ENCODE measurements around the gene CCNE1.
A peak's percentile ranks its signal among the peaks of the same experiment; 100 is the strongest.
"Not testable (repeated sequence)": the region's sequence is repeated elsewhere in the genome, so short reads cannot be mapped to it uniquely, and the experiment has no call there.

CCNE1 gene

GRCh38 chr19:29819300-29819699, 7.5 kb downstream of the CCNE1 start:
- DNase-seq: no peak

DNA sequence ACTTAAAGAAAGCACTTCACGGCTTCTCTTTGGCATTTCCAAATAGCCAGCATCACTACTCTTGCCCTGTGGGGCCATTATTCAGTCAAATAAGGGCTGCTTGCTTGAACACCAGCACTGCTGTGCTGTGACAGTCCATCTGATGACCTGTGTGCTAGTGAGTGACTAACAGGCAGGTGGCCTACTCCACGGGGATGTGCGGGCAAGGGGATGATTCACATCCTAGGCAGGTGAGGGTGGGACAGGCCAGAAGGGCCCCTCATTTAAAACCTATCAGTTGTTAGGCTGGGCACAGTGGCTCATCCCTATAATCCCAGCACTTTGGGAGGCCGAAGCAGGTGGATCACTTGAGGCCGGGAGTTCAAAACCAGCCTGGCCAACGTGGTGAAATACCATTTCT, 8.2 kb downstream of the CCNE1 start:
- no peak for DNase-seq

DNA sequence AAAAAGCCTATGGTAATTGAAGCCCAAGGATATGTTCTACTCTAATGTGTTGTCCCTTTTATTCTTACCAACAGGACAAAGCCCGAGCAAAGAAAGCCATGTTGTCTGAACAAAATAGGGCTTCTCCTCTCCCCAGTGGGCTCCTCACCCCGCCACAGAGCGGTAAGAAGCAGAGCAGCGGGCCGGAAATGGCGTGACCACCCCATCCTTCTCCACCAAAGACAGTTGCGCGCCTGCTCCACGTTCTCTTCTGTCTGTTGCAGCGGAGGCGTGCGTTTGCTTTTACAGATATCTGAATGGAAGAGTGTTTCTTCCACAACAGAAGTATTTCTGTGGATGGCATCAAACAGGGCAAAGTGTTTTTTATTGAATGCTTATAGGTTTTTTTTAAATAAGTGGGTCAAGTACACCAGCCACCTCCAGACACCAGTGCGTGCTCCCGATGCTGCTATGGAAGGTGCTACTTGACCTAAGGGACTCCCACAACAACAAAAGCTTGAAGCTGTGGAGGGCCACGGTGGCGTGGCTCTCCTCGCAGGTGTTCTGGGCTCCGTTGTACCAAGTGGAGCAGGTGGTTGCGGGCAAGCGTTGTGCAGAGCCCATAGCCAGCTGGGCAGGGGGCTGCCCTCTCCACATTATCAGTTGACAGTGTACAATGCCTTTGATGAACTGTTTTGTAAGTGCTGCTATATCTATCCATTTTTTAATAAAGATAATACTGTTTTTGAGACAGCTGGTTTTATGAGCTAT, 12.0 kb downstream of the CCNE1 start:
- no peak for DNase-seq

- DNase-seq: not testable (repeated sequence)
Measured at GRCh38 chr19:29825263-29825662, 13.5 kb downstream of the CCNE1 start.

DNA sequence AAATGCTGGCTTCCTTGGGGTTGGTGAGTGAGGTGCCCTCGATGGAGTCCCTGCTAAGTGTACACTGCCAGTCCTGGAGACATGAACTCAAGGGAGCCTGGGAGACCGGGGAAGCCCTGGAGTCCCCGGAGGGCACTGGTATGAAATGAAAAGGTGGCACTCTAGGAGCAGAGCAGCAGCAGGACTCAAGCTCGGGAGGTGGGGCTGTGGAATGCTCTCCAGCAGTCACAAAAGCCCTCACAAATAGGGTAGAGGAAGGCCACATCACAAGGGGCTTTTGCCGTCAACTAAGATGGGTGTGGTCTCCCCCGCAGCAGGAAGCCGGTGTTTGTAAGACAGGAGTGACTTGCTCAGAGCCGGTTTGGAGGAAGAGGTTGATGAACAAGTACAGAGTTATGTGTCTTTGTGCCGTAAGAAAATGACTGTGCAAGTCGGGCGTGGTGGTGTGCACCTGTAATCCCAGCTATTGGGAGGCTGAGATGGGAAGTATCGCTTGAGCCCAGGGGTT, 19.3 kb downstream of the CCNE1 start:
- peak; percentile 63 for DNase-seq

DNA sequence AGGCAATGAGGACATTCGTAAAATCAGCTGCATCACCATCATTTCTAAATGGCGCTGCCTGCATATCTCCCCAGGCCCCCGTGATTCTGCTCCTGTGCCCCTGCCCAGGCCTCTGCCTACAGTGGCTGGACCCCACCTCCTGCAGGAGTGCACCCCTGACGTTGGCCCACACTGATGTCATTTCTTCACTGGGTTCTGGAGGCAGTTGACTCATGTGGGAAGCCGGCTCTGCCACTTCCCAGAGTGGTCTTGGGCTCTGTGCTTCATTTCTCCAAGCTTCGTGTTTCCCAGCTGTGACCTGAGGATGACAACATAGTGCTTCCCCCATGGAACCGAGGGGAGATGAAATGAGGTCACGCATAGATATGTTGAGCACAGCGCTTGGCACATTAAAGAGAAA, 19.9 kb downstream of the CCNE1 start:
- DNase-seq: no peak

GRCh38 chr19:29832801-29833200, 21.0 kb downstream of the CCNE1 start:
- no peak for DNase-seq

DNA sequence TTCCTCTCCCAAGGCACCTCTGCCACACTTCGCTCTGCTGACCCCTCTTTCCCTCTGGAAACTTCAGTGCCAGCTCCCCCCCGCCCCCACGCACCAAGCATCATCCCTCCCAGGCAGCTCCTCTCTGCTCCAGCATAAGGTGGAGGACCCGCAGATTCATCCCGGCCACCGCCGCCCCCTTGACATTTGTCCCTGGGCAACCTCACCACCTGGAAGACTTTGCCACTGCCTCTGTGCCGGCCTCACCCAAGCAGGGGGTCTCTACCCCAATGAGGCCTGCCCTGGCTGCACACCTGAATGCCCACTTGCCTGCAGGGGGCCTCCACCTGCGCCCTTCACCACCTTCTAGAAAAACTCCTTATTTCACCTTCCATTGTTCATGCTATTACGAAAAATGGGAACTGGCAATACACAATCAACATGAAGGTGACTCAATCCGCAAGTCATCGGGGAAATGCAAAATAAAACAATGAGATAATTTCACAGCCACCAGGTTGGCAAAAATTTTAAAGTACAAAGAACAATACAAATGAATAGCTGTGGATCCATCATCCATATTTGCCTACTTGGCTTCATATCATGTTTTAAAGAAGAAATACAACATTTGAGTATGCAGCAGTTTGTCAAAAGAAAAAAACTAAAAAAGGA, 21.9 kb downstream of the CCNE1 start:
- no peak for DNase-seq

DNA sequence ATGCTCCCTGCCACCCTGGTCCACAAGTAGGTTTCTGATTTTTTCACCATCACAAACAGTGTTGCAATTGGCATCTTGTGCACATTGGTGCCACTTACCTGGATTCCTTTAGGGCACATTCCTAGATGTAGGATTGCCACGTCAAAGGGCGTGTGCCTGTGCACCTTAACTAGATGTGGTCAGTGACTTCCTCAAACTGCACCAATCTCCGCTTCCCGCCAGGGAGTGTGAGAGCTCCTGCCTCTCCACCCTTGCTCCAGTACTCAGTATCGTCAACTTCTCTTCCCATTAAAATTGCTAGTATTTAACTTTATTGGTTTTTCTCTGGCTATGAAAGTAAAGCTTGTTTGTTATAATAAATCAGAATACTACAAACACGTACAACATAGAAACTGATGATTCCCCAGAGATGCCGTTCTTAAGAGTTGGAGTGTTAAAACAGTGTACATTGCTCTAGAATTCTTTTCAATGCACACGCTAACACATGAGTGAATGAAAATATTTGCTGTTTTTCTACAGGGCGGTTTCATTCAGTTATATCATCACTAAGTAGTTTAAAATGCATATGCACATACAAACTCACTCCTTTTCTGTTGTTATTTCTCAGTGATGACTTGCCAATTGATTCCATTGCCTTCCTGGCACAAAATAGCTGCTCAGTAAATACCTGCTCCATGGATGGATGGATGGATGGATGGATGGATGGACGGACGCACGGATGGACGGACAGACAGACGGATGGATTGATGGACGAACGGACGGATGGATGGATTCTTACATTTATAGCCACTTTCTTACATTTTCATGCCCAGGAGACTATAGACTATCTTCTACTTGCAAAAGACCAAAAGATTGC, 23.4 kb downstream of the CCNE1 start:
- no peak for DNase-seq

GRCh38 chr19:29836409-29836825, 24.6 kb downstream of the CCNE1 start:
- DNase-seq: no peak

DNA sequence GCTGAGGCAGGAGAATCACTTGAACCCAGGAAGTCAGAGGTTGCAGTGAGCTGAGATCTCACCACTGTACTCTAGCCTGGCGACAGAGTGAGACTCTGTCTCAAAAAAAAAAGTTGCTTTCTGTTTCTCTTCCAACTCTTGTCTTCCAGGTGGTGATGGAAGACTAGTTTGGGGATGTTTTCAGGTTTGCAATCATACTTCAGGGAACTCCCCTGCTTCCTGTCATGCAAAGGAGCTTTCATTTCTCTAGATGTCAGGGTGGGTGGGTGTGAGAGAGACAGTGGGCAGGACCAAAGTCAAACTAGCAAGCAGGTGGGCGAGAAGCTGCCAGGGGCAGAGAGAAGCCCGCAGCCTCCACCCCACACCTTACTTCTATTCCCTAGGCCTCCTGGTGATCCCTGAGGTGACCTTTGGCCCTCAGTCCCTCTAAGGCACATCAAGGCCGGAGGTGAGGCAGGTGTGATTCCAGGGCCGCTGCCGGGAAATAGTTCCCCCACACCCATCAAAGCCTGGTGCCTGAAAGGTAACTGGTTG, 25.7 kb downstream of the CCNE1 start:
- DNase-seq: peak; percentile 69

DNA sequence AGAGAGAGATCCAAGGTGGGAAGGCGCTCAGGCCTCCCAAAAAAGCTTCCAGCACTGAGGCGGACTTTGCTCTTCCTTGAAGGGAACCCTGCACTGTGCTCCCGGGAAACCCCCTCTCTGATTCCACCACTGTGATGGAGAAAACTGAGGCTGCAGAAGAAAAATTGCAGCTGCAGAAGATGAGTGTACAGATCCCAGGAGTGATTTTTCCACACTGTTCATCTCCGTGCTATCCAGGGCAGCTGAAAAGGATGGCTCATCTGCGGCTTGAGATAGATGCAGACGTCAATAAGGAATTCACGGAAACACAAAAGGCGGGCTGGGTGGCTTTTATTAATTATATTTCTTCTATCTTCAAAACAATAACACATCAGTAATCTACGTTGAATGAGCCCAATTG, 26.2 kb downstream of the CCNE1 start:
- DNase-seq: no peak

DNA sequence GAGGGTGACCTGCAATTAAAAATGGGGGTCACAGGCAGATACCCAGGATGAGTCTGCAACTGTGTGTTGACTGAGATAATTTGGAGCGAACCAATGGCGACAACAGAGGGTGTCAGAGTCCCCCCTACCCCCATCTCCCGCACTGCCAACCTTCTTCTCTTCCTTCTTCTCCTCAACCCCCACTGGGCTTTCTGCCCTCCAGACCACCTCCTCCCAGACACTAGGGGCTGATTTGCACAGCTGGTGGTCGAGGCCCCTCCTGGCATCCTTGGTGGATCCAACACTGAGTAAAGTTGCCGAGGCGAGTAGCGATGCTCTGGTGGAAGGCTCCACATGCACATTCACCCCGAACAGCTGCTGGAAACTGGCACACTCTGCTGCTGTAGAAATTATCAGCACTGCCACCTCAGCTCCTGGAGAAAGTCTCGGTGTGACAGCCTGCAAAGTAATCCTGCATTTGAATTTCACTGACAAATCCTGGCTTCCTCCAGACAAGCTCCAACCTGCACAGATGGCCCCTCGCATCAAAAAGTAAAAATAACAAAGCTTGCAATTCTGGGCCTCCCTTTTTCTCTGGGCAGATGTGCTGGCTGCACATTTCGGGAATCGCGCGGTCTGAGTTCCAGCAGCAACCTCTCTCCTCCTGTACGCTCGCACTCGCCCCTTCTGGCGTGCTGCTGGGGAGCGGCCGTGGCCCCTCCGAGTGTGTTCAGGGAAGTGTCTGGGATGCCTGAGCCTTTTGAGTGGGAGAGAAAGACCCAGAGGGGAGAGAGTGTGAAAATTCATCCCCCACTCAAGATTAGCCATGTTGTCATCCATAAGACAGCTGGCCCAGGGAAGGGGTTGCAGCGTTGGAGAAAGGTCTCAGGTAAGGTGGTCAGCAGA, 28.5 kb downstream of the CCNE1 start:
- DNase-seq: no peak

GRCh38 chr19:29841209-29841558, 29.4 kb downstream of the CCNE1 start:
- no peak for DNase-seq

DNA sequence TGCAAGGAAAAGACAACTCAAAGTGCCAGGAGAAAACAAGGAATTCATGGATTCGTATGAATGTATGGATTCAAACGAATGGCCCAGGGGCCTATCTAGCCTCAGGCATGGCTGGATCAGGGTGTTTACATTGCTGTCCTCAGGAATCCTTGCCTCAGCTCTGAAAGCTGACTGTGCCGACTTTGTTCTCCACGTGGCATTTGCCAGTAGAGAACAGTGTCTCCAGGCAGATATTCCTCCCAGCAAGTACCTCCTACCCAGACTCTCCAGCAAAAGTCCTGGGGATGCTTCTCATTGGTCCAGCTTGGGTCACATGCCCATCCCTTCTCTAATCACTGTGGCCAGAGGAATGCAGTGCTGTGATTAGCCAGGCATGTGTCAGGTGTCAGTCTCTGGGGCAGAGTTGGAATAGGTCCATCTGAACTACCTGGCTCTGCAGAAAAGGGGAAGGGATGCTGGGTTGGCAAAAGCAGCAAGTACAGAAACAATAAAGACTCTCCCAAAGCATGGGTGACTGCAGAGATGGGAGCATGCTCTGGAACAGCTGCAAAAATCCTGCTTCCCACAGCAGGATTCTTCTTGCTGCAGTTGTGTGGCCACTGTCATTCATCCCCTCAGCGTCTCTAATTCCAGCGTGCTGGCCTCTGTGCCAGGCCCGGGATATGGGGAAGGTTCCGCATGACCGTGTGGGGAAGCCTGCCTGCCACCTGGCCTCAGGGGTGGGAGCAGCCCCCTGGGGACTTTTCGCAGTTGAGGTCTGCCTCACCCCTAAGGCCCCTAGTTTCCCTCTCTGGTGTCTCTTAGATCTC, 30.0 kb downstream of the CCNE1 start:
- no peak for DNase-seq

DNA sequence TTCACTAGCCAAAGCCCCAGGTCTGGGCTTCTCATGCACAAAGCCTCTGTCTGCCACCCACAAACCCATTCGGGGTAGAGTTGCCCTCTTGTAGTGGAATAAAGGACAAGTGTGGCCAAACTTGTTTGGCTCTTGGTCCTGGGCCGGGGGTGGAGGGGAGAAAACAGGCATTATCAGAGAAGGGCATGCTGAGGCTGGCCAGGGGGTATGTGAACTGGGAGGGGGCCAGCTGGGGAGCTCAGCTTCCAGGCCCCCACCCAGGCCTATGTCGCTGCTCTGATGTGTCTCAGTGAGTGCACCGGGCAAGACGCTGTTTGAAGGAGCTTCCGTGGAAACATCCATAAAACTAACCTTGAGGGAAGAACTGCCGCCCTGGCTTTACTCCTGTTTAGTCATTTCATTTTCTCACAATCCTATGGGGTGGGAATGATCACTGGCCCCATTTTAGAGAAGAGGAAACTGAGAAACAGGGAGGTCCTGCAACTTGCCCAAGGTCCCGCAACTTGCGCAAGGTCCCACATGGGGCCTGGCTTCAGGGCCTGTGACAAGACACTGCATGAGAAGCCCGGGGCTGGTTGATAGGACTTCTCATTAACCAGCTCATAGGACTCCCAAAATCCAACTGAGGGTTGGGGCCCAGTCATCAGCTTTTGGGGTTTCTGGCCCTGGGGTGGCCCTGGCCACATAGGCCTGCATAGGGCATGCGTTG, 30.8 kb downstream of the CCNE1 start:
- DNase-seq: no peak

DNA sequence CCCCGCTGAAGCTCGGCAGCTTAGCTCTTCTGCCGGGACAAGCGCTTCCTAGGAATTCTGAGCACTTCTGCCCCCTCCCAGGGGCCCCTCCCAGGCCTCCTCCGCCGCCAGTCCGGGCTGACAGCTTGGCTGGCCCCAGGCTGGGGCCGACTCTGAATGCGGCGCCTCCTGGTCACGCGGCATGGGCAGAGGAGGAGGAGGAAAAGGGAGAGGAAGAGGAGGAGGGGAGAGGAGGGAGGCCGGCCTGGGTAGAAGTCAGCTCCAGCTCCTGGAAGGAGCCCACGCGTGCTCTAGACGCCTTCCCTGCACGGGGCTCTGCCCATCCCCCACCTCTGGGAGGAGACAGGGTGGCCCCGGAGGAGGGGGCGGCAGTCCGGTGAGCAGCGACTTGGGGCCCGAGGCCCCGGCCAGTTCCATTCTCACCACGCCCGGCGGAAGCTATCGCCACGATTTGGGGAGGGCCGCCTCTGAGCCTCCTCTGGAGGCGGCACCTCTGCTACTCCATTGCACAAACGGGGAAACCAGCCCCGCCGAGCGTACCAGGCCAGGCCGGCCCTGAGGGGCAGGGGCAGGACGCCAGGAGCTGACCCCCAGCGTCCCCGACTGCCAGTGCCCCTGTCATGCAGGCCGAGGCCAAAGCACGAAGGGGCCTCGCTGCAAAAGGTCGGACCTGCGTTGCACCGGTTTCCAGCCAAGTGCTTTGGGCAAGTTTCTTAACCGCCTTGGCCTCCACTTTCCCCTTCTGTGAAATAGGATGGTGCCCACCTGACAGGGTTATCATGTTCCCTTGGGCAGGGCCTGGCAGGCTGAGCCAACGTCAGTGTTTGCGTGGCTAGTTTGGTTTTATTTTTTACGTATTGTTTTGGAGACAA, 31.6 kb downstream of the CCNE1 start:
- DNase-seq: no peak

DNA sequence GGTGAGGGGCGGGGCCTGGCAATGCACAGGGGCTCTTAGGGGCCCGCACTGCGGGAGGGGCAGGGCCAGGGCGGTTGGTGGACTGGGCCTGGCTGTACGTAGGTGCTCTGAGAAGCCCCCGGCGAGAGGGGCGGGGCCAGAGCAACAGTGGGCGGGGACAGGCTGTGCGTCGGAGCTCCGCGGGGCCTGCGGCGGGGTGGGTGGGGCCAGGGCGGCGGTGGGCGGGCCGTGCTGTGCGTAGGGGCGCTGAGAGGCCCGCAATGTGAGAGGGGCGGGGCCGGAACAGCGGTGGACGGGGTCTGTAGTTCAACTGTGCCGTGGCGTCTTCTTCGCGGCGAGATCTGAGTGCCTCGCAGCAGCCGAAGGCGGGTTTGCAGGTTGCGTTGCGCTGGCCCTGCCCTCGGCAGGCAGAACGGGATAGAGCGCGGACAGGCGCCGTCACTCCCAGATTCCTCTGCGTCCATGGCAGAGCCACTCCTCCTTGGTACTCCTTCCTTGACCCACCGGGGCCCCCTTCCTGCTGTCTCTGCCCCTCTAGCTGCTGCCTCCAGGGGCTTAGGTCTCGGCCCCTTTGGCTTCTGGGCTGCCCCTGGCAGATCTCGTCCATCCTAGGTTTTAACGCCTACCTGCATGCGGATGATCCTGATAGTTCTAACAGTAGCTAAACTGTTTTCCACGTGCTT, 33.2 kb downstream of the CCNE1 start:
- peak; percentile 95 for DNase-seq

GRCh38 chr19:29845574-29846176, 33.9 kb downstream of the CCNE1 start:
- DNase-seq: peak; percentile 36

Data from stimulated activated CD4-positive, alpha-beta T cell treated with anti-CD3 and anti-CD28 coated beads, Interleukin-4, amount 100 ng/mL, for 24 hours (primary cell).